ENCODE measurements around the gene ZNF217. TPM values are rescaled to one million over a fixed set of nuclear protein-coding genes. Genes with fewer than 3 reads are reported as not detected.
A peak's percentile ranks its signal among the peaks of the same experiment; 100 is the strongest.

ZNF217 gene
- total RNA-seq, 1 donor from 2014 or later, result 57.9 TPM

DNA sequence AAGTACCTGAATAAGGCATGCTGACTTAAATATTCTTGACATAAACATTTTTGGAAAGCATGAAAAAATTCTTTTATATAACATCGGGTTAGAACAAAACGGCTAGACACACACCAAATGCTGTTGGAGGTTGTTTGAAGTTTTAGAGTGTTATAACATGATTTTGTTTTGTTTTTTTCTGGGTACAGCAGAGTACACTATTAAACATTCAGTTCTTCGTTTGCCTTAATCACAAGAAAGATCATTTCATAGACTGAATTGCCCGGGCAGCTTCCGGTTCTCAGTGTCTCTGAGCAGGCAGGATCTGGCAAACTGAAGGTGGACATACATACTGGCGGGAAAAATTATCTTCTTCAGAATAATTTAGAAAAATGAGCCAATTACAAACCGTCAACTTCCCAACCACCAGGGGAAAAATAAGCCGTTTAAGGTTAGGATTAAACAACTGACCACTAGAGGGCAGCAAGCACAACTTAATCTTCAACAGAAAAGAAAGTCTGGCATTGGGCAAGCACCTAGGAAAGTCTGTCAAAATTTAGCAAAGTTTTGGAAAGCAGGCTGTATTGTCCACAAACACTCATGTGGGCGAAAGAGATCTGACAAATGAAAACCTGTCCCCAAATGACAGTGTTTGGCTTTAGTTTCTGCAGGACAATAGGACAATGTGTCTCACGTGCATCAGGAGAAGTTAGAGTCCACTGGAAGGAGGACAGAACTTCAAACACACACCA, 15.0 kb downstream of the ZNF217 start:
- TF ChIP-seq EZH2 (IDR thresholded peaks at IDR 0.05; ENCODE audit: insufficient read depth, low read length), result no peak
- TF ChIP-seq, protein P1, sequence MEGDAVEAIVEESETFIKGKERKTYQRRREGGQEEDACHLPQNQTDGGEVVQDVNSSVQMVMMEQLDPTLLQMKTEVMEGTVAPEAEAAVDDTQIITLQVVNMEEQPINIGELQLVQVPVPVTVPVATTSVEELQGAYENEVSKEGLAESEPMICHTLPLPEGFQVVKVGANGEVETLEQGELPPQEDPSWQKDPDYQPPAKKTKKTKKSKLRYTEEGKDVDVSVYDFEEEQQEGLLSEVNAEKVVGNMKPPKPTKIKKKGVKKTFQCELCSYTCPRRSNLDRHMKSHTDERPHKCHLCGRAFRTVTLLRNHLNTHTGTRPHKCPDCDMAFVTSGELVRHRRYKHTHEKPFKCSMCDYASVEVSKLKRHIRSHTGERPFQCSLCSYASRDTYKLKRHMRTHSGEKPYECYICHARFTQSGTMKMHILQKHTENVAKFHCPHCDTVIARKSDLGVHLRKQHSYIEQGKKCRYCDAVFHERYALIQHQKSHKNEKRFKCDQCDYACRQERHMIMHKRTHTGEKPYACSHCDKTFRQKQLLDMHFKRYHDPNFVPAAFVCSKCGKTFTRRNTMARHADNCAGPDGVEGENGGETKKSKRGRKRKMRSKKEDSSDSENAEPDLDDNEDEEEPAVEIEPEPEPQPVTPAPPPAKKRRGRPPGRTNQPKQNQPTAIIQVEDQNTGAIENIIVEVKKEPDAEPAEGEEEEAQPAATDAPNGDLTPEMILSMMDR (IDR thresholded peaks at IDR 0.05; ENCODE audit: insufficient read depth, low read depth, low read length), result peak; percentile 93
- Histone ChIP-seq H4K20me1 (ENCODE audit: insufficient read depth, low read length) (peaks cover 72% of the 10 kb centered on the region), H3K27ac (ENCODE audit: low read depth, low read length) (peak overlapping the region; percentile 71), H3K9ac (ENCODE audit: low read length) (peak overlapping the region; percentile 71), H3K4me2 (ENCODE audit: low read length) (peak overlapping the region; percentile 67), H2AFZ (ENCODE audit: low read depth, low read length) (no peak overlapping the region), H3K36me3 (ENCODE audit: insufficient read depth, low read length) (peaks cover 50% of the 10 kb centered on the region), H3K9me3 (ENCODE audit: insufficient read depth, low read depth, low read length) (no peaks in the 10 kb centered on the region), H3K4me3 (ENCODE audit: insufficient read depth, low read depth, low read length) (peak overlapping the region; percentile 11), H3K4me1 (ENCODE audit: insufficient read depth, low read length) (peaks cover 31% of the 10 kb centered on the region), H3K27me3 (ENCODE audit: insufficient read depth, low read length) (no peaks in the 10 kb centered on the region), H3K79me2 (ENCODE audit: insufficient read depth, low read length) (peaks cover 97% of the 10 kb centered on the region)
- Mint-ChIP-seq H3K9me3 (ENCODE audit: unreplicated experiment) (no peaks in the 10 kb centered on the region), H3K27me3 (ENCODE audit: low read depth, unreplicated experiment) (no peaks in the 10 kb centered on the region), H3K4me3 (ENCODE audit: unreplicated experiment) (peak overlapping the region; percentile 57), H3K27ac (ENCODE audit: unreplicated experiment) (peak overlapping the region; percentile 66), H3K4me1 (ENCODE audit: low read depth, unreplicated experiment) (peaks cover 32% of the 10 kb centered on the region), H3K36me3 (ENCODE audit: low read depth, unreplicated experiment) (peaks cover 16% of the 10 kb centered on the region)
- peak; percentile 69 for DNase-seq (ENCODE audit: low read depth)
- peak; percentile 32 for FAIRE-seq

DNA sequence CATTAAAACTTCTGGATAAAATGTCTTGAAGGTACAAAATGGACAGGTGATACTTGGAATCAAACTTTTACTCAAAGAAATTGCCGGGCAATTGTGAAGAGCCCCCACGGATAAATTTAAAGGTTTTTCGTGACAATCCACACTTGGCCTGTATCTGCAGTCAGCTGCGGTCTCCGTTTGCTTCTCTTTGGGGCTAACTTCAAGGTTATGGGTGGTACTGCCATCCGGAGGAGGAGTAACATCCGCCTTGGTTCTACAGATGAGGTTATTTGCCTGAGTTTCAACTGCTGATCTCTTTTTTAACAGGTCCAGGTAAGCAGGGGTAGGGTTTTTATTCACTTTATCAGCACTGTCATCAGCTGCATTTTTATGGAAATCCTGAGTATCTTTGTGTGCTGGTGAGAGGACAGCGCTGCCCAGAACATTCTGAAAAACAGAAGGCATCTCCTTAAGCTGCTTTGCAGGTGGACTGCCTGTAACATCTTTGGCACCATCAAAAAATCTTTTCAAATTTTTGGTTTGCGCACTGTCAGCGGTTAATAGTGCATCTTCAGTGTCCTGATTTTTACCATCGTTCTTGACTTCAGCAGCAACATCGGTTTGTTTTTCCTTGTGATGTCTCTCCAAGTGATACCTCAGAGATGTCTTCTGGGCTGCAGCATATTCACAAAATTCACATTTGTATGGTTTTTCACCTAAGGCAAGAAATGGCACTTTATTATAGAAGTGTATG, 16.9 kb downstream of the ZNF217 start:
- no peaks in the 10 kb centered on the region for H3K9me3 Mint-ChIP-seq (ENCODE audit: unreplicated experiment)
- no peak overlapping the region for H3K27ac Mint-ChIP-seq (ENCODE audit: unreplicated experiment)
- TF ChIP-seq EZH2 (IDR thresholded peaks at IDR 0.05; ENCODE audit: insufficient read depth, low read length), result no peak
- TF ChIP-seq, protein P1 (IDR thresholded peaks at IDR 0.05; ENCODE audit: insufficient read depth, low read depth, low read length), result no peak
- H3K9me3 ChIP-seq (ENCODE audit: insufficient read depth, low read depth, low read length), result no peaks in the 10 kb centered on the region
- FAIRE-seq (no peak), DNase-seq (ENCODE audit: low read depth) (no peak)
- H3K9ac ChIP-seq (ENCODE audit: low read length), result no peak overlapping the region
- no peak overlapping the region for H3K4me3 ChIP-seq (ENCODE audit: insufficient read depth, low read depth, low read length)
- H4K20me1 ChIP-seq (ENCODE audit: insufficient read depth, low read length), result peaks cover 80% of the 10 kb centered on the region
- H3K36me3 Mint-ChIP-seq (ENCODE audit: low read depth, unreplicated experiment), result peaks cover 11% of the 10 kb centered on the region
- H3K79me2 ChIP-seq (ENCODE audit: insufficient read depth, low read length), result peaks cover 100% of the 10 kb centered on the region
- H2AFZ ChIP-seq (ENCODE audit: low read depth, low read length), result no peak overlapping the region
- peaks cover 48% of the 10 kb centered on the region for H3K36me3 ChIP-seq (ENCODE audit: insufficient read depth, low read length)
- no peak overlapping the region for H3K27ac ChIP-seq (ENCODE audit: low read depth, low read length)
- no peaks in the 10 kb centered on the region for H3K27me3 Mint-ChIP-seq (ENCODE audit: low read depth, unreplicated experiment)
- H3K27me3 ChIP-seq (ENCODE audit: insufficient read depth, low read length), result no peaks in the 10 kb centered on the region
- H3K4me1 Mint-ChIP-seq (ENCODE audit: low read depth, unreplicated experiment), result peaks cover 17% of the 10 kb centered on the region
- no peak overlapping the region for H3K4me2 ChIP-seq (ENCODE audit: low read length)
- H3K4me1 ChIP-seq (ENCODE audit: insufficient read depth, low read length), result peaks cover 21% of the 10 kb centered on the region
- H3K4me3 Mint-ChIP-seq (ENCODE audit: unreplicated experiment), result no peak overlapping the region

All from astrocyte (in vitro differentiated cells and primary cell).